K562 (cell line): ENCODE results near the gene FAM47C. TPM values are rescaled to one million over a fixed set of nuclear protein-coding genes. Genes with fewer than 3 reads are reported as not detected.

Experiments
- ATAC-seq: fragments of 200-7000 bp; cut with Tn5 transposase; 3 replicates; pipeline ENCODE4 v1.9.1; 2020; ENCODE audit warnings: moderate library complexity
- BruUV-seq: library from RNA; stranded (reverse); fragments of 400-500 nt; replicated peaks from 2 replicates; lab custom pipeline; 2021; lab: Mats Ljungman, UMichigan
- CTCF ChIA-PET: fragments of 300-600 bp; formaldehyde crosslinking; extraction: SDS; loops from one replicate; lab custom pipeline; 2021; ENCODE audit warnings: low intra/inter-chr PET ratio; lab: Yijun Ruan, JAX
- POLR2A ChIA-PET: fragments of 300-600, 350-650 bp; sonication (Branson Sonifier 250); formaldehyde crosslinking; extraction: SDS; loops from one replicate; lab custom pipeline; 2021; ENCODE audit warnings: antibody characterized with exemption, inconsistent platforms; lab: Yijun Ruan, JAX
- DNase-seq, 4 experiments: peaks; one replicate each; pipeline versions ENCODE4 v3.0.0 to v3.0.0-alpha.2; 2011 to 2018; ENCODE audit warnings: low spot score in 3 of 4, mixed read lengths in 3 of 4; ENCODE audit errors: extremely low read depth in 1 of 4
- FAIRE-seq: peaks from 2 replicates; lab custom pipeline; 2011; peaks lifted over from hg19 to GRCh38; lab: Jason Lieb, UNC
- H2AFZ ChIP-seq: 2 replicates; pipeline ENCODE4 v1.6.0; 2011; ENCODE audit warnings: low read depth, low read length, control low read depth, inconsistent platforms
- H3K27ac ChIP-seq: fragments of 200-600 bp; 3 replicates; pipeline ENCODE4 v1.8.0; 2011; ENCODE audit warnings: low read depth, mild to moderate bottlenecking, control low read depth, inconsistent platforms, low read length, moderate library complexity, mixed read lengths; ENCODE audit errors: extremely low read depth
- H3K27me3 ChIP-seq, 2 experiments: fragments of 300-600 bp in 1 of 2; 2 replicates in 1 of 2; 3 replicates in 1 of 2; pipeline versions ENCODE4 v1.6.0 to v1.8.0; 2011; ENCODE audit warnings: inconsistent platforms in 2 of 2, low read length in 2 of 2, mild to moderate bottlenecking in 1 of 2, mixed read lengths in 1 of 2, moderate library complexity in 1 of 2; ENCODE audit not compliant: control insufficient read depth in 2 of 2, insufficient read depth in 2 of 2
- H3K36me3 ChIP-seq: fragments of 300-600 bp; 3 replicates; pipeline ENCODE4 v1.8.0; 2011; ENCODE audit warnings: mild to moderate bottlenecking, low read length, inconsistent platforms; ENCODE audit not compliant: control insufficient read depth, insufficient read depth
- H3K4me1 ChIP-seq, 2 experiments: fragments of 200-600 bp in 1 of 2; replicated peaks in 1 of 2; 2 replicates in 1 of 2; 3 replicates in 1 of 2; pipeline versions ENCODE4 v1.5.1 to v1.8.0; 2011; ENCODE audit warnings: inconsistent platforms in 2 of 2, low read length in 2 of 2, mild to moderate bottlenecking in 1 of 2, mixed read lengths in 1 of 2, moderate library complexity in 1 of 2; ENCODE audit not compliant: control insufficient read depth in 2 of 2, insufficient read depth in 2 of 2
- H3K4me2 ChIP-seq: 2 replicates; pipeline ENCODE4 v1.6.1; 2011; ENCODE audit warnings: low read length, control low read depth, inconsistent platforms, mixed read lengths; ENCODE audit not compliant: insufficient read depth
- H3K4me3 ChIP-seq: fragments of 200-600 bp; sonication (generic), shearing (Covaris generic); 2 replicates; pipeline ENCODE4 v1.5.1; 2016; ENCODE audit warnings: control low read depth, inconsistent platforms
- H3K79me2 ChIP-seq: fragments of 200-600 bp; 3 replicates; pipeline ENCODE4 v1.8.0; 2011; ENCODE audit warnings: low read length, inconsistent platforms; ENCODE audit not compliant: control insufficient read depth, insufficient read depth
- H3K9ac ChIP-seq, 2 experiments: 2 replicates each; pipeline versions ENCODE4 v1.6.0 to v1.6.1; 2011; ENCODE audit warnings: low read depth in 2 of 2, low read length in 2 of 2, control low read depth in 1 of 2, inconsistent platforms in 1 of 2, mild to moderate bottlenecking in 1 of 2, mixed read lengths in 1 of 2; ENCODE audit not compliant: insufficient read depth in 1 of 2
- H3K9me1 ChIP-seq: one replicate; pipeline ENCODE4 v1.6.0; 2011; ENCODE audit warnings: inconsistent platforms, mild to moderate bottlenecking, low read length, moderate library complexity; ENCODE audit not compliant: control insufficient read depth, insufficient read depth
- H3K9me3 ChIP-seq: replicated peaks from 2 replicates; pipeline ENCODE4 v1.5.1; 2011; ENCODE audit warnings: low read depth, low read length, inconsistent platforms; ENCODE audit not compliant: control insufficient read depth, insufficient read depth
- H4K20me1 ChIP-seq: replicated peaks from 2 replicates; pipeline ENCODE4 v1.6.1; 2011; ENCODE audit warnings: low read length, inconsistent platforms, mixed read lengths; ENCODE audit not compliant: control insufficient read depth, insufficient read depth
- CBX8 ChIP-seq: fragments of 200-600 bp; sonication (generic); IDR thresholded peaks from 2 replicates; pipeline ENCODE4 v1.6.1; 2012; ENCODE audit warnings: borderline replicate concordance, mixed run types, low read depth, mild to moderate bottlenecking, moderate library complexity, mixed read lengths, low read length, control low read depth, inconsistent platforms; ENCODE audit not compliant: poor library complexity, severe bottlenecking; ENCODE audit errors: extremely low read depth
- DMBX1 ChIP-seq: fragments of 250-450 bp; sonication (Bioruptor Pico); IDR thresholded peaks from 2 replicates; pipeline ENCODE4 v1.8.0; 2022; ENCODE audit warnings: inconsistent platforms, mild to moderate bottlenecking, moderate library complexity, borderline replicate concordance
- HNRNPUL1 ChIP-seq: fragments of 200-400 bp; formaldehyde crosslinking; IDR thresholded peaks from 2 replicates; pipeline ENCODE4 v1.6.1; 2017; ENCODE audit warnings: low read length
- MAFG ChIP-seq: fragments of 450-650 bp; conservative IDR thresholded peaks from 2 replicates; pipeline ENCODE4 v1.6.1; 2016; ENCODE audit warnings: missing genetic modification characterization, missing compliant biosample characterization
- NR2F6 ChIP-seq: fragments of 450-650 bp; formaldehyde crosslinking; IDR thresholded peaks from 2 replicates; pipeline ENCODE4 v1.4.0; 2020; ENCODE audit warnings: mild to moderate bottlenecking
- STAT5A ChIP-seq: IDR thresholded peaks from 2 replicates; pipeline ENCODE4 v1.6.1; 2012; ENCODE audit warnings: low read length, inconsistent platforms, borderline replicate concordance
- ZNF165 ChIP-seq: fragments of 250-450 bp; sonication (Bioruptor Pico); IDR thresholded peaks from 2 replicates; pipeline ENCODE4 v1.4.0; 2020; ENCODE audit warnings: borderline replicate concordance
- ZNF239 ChIP-seq: fragments of 250-450 bp; sonication (Bioruptor Pico); IDR thresholded peaks from 2 replicates; pipeline ENCODE4 v1.4.0; 2020; ENCODE audit warnings: mild to moderate bottlenecking
- ZNF384 ChIP-seq: IDR thresholded peaks from 2 replicates; pipeline ENCODE4 v1.6.1; 2012; ENCODE audit warnings: low read depth, low read length, improper control_type of control experiment
- ZNF41 ChIP-seq: fragments of 250-450 bp; sonication (Bioruptor Pico); conservative IDR thresholded peaks from 2 replicates; pipeline ENCODE4 v1.4.0; 2020; ENCODE audit warnings: mild to moderate bottlenecking
- ZNF583 ChIP-seq: fragments of 250-450 bp; sonication (Bioruptor Pico); IDR thresholded peaks from 2 replicates; pipeline ENCODE4 v1.4.0; 2020
- WGBS: fragments of 100-300 bp; shearing (Covaris generic); methylation state at CpG from one replicate; pipeline ENCODE4 v1.1.6; 2016; ENCODE audit warnings: low coverage, mixed read lengths; ENCODE audit not compliant: insufficient coverage; ENCODE audit errors: missing lambda C conversion rate; 5-methylcytosine and 5-hydroxymethylcytosine counted together
- in situ Hi-C: fragments of 300-500 bp; cut with MboI; formaldehyde crosslinking; loops from 4 replicates; pipeline ENCODE4 v1.15.0; 2018; ENCODE audit warnings: inconsistent platforms, mixed read lengths
- intact Hi-C: fragments of 100-400 bp; cut with micrococcal nuclease; formaldehyde crosslinking; loops from 2 replicates; pipeline ENCODE4 v1.14.2; 2022
- polyA plus RNA-seq, 8 experiments: library from polyadenylated mRNA; depleted of rRNA in 4 of 8; stranded (reverse) in 5 of 8; unstranded in 3 of 8; fragments of >200 nt; fragmentation: Nextera tagmentation in 2 of 8; fragmentation: Illumina TruSeq in 1 of 8; extraction: Ambion mirVana in 2 of 8; extraction: Trizol in 1 of 8; gene quantifications; 2 replicates each; pipeline versions ENCODE4 v1.2.1 to v1.2.3, GENCODE V29; 2011 to 2014; ENCODE audit warnings: inconsistent platforms in 1 of 8, missing spikeins in 1 of 8
- total RNA-seq, 7 experiments: library from RNA; depleted of rRNA in 6 of 7; stranded (reverse); fragments of >200 nt in 6 of 7; fragmentation: Illumina TruSeq in 2 of 7; extraction: Trizol in 2 of 7; gene quantifications; 2 replicates each; pipeline versions ENCODE4 v1.2.1 to v1.2.3, GENCODE V29; 2011 to 2021; ENCODE audit warnings: low replicate concordance in 1 of 7

Gene FAM47C
- total and polyA plus RNA-seq, 9 of the 15 experiments (the other 6 are each of a cell fraction or from before 2014, with no cell fraction given), result not detected

- no peak overlapping the region for H3K4me2 ChIP-seq
- in situ Hi-C loops, result no loop called here
- no peak overlapping the region for H3K9ac ChIP-seq
- POLR2A ChIA-PET, result no interaction called here
- BruUV-seq, result no TSS peak
- intact Hi-C loops, result no loop called here
- H3K4me1 ChIP-seq, result no peaks in the 10 kb centered on the region
- WGBS, result 23% methylated on average over 14 of the region's 63 CpGs
- CTCF ChIA-PET, result no interaction called here
- ATAC-seq (no peak), DNase-seq (no peak), FAIRE-seq (no peak)
- H3K79me2 ChIP-seq, result no peaks in the 10 kb centered on the region
- H4K20me1 ChIP-seq, result no peaks in the 10 kb centered on the region
- H3K4me3 ChIP-seq, result no peak overlapping the region
- no peak overlapping the region for H2AFZ ChIP-seq
- H3K36me3 ChIP-seq, result no peaks in the 10 kb centered on the region
- no peak overlapping the region for H3K27ac ChIP-seq
- no peak for TF ChIP-seq HNRNPUL1
- TF ChIP-seq ZNF239, result no peak
- no peak for TF ChIP-seq ZNF41 (CRISPR knock-in tag)
- no peak for TF ChIP-seq STAT5A
- no peak for TF ChIP-seq ZNF165 (CRISPR knock-in tag)
- TF ChIP-seq DMBX1 (CRISPR knock-in tag), result no peak
- no peak for TF ChIP-seq ZNF583 (CRISPR knock-in tag)
- TF ChIP-seq ZNF384, result no peak
- no peak for TF ChIP-seq MAFG
- TF ChIP-seq NR2F6, result no peak
- TF ChIP-seq CBX8, result no peak
- no peaks in the 10 kb centered on the region for H3K9me1 ChIP-seq
- H3K9me3 ChIP-seq, result no peaks in the 10 kb centered on the region
- H3K27me3 ChIP-seq, result no peaks in the 10 kb centered on the region
These were observed 44.9 kb upstream of the FAM47C start for GRCh38 chrX:36963069-36963808.
